HEK293T (cell line): Measurements from ENCODE around the gene LLPH.
A peak's percentile ranks its signal among the peaks of the same experiment; 100 is the strongest.

ENCODE experiments used
- CTCF ChIA-PET: fragments of 350-600 bp; formaldehyde crosslinking; extraction: SDS; loops from one replicate; lab custom pipeline; 2021; ENCODE audit warnings: antibody characterized with exemption, inconsistent platforms; lab: Yijun Ruan, JAX
- POLR2A ChIA-PET: fragments of 350-600 bp; formaldehyde crosslinking; extraction: SDS; loops from one replicate; lab custom pipeline; 2020; ENCODE audit warnings: antibody characterized with exemption, inconsistent platforms; lab: Yijun Ruan, JAX
- DNase-seq: peaks from one replicate; pipeline ENCODE4 v3.0.0; 2012; ENCODE audit warnings: mixed read lengths; ENCODE audit errors: extremely low spot score
- ARNT ChIP-seq: fragments of 450-650 bp; IDR thresholded peaks from 2 replicates; pipeline ENCODE4 v1.6.1; 2017; ENCODE audit warnings: mild to moderate bottlenecking
- BHLHE40 ChIP-seq: fragments of 450-650 bp; IDR thresholded peaks from 2 replicates; pipeline ENCODE4 v1.6.1; 2016; ENCODE audit warnings: mild to moderate bottlenecking, moderate library complexity, borderline replicate concordance
- CTBP1 ChIP-seq: fragments of 450-650 bp; IDR thresholded peaks from 2 replicates; pipeline ENCODE4 v1.6.1; 2016; ENCODE audit warnings: borderline replicate concordance
- ELF4 ChIP-seq: fragments of 450-650 bp; IDR thresholded peaks from 2 replicates; pipeline ENCODE4 v1.6.1; 2017; ENCODE audit warnings: antibody characterized with exemption
- FOXA1 ChIP-seq: fragments of 450-650 bp; IDR thresholded peaks from 2 replicates; pipeline ENCODE4 v1.6.1; 2016; ENCODE audit warnings: mild to moderate bottlenecking
- FOXK2 ChIP-seq: fragments of 450-650 bp; IDR thresholded peaks from 2 replicates; pipeline ENCODE4 v1.6.1; 2016; ENCODE audit warnings: mild to moderate bottlenecking
- FOXM1 ChIP-seq: fragments of 450-650 bp; IDR thresholded peaks from 2 replicates; pipeline ENCODE4 v1.6.1; 2017; ENCODE audit warnings: mild to moderate bottlenecking, borderline replicate concordance
- HDGF ChIP-seq: fragments of 450-650 bp; IDR thresholded peaks from 2 replicates; pipeline ENCODE4 v1.6.1; 2017; ENCODE audit warnings: antibody characterized with exemption, borderline replicate concordance
- L3MBTL2 ChIP-seq: fragments of 450-650 bp; conservative IDR thresholded peaks from 2 replicates; pipeline ENCODE4 v1.6.1; 2016; ENCODE audit warnings: mild to moderate bottlenecking
- LEF1 ChIP-seq: fragments of 450-650 bp; IDR thresholded peaks from 2 replicates; pipeline ENCODE4 v1.6.1; 2017; ENCODE audit warnings: mild to moderate bottlenecking, borderline replicate concordance
- NFRKB ChIP-seq: fragments of 450-650 bp; IDR thresholded peaks from 2 replicates; pipeline ENCODE4 v1.6.1; 2016; ENCODE audit warnings: mild to moderate bottlenecking, moderate library complexity
- PKNOX1 ChIP-seq: fragments of 450-650 bp; IDR thresholded peaks from 2 replicates; pipeline ENCODE4 v1.6.1; 2016
- SP1 ChIP-seq: fragments of 450-650 bp; IDR thresholded peaks from 2 replicates; pipeline ENCODE4 v1.6.1; 2017
- SUZ12 ChIP-seq: fragments of 450-650 bp; IDR thresholded peaks from 2 replicates; pipeline ENCODE4 v1.6.1; 2016; ENCODE audit warnings: mild to moderate bottlenecking
- TARDBP ChIP-seq: fragments of 450-650 bp; IDR thresholded peaks from 2 replicates; pipeline ENCODE4 v1.6.1; 2016
- ZNF384 ChIP-seq: fragments of 450-650 bp; IDR thresholded peaks from 2 replicates; pipeline ENCODE4 v1.6.1; 2016

Gene LLPH

GRCh38 chr12:66132408-66132807 lies 1.9 kb upstream of the LLPH start:
- TF ChIP-seq PKNOX1 (no peak), FOXA1 (no peak), L3MBTL2 (no peak), HDGF (no peak), ARNT (no peak), FOXK2 (no peak), CTBP1 (no peak), NFRKB (no peak), SUZ12 (no peak), LEF1 (no peak), ELF4 (no peak), TARDBP (no peak), SP1 (no peak), FOXM1 (no peak), ZNF384 (no peak), BHLHE40 (no peak)
- POLR2A ChIA-PET = interaction anchor here (1.9 kb wide), 1 partner anchor 37 kb away, joined by 8 read pairs; the partner anchor contains the start of gene TMBIM4
- CTCF ChIA-PET = interaction anchor here (1.3 kb wide), 1 partner anchor 13 kb away, joined by 7 read pairs; no protein-coding TSS in a partner anchor
- no peak for DNase-seq

DNA sequence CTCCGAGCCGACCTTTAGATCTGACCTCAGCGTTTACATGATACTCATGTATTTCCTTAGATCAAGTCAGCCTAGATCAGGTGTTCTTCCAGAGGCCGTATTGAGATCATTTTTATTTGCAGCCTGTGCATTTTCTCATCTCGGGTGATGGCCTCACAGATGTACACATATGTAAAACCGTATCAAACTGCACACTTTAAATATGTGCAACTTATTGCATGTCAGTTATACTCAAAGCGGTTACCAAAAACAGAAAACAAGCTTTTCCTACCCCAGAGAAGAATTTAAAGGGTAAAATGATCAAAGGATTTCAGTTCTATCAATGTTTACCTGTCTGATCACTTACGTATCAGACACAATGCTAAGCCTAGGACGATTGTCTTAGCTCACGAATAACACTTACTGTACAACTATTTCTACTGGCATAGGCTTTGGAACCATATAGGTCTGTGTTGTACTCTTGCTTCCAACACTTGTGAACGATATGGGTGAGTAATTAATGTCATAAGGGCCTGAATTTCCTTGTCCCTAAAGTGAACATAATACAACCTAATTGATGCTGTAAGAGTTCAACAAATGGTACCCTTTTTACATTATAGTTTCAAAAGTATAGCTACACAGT lies 628 bp upstream of the LLPH start:
- no peak for DNase-seq
- TF ChIP-seq FOXM1 = no peak
- TF ChIP-seq FOXA1 = no peak
- no peak for TF ChIP-seq NFRKB
- TF ChIP-seq L3MBTL2 = no peak
- TF ChIP-seq PKNOX1 = no peak
- no peak for TF ChIP-seq ZNF384
- no peak for TF ChIP-seq ARNT
- TF ChIP-seq BHLHE40 = no peak
- TF ChIP-seq TARDBP = no peak
- no peak for TF ChIP-seq FOXK2
- TF ChIP-seq CTBP1 = no peak
- no peak for TF ChIP-seq SP1
- POLR2A ChIA-PET = interaction anchor here (0.8 to 2.3 kb wide), 18 partner anchors 8 to 758 kb away, joined by 3 to 23 read pairs (median 4); partner anchors contain the start of genes HELB, HMGA2 and TMBIM4

DNA sequence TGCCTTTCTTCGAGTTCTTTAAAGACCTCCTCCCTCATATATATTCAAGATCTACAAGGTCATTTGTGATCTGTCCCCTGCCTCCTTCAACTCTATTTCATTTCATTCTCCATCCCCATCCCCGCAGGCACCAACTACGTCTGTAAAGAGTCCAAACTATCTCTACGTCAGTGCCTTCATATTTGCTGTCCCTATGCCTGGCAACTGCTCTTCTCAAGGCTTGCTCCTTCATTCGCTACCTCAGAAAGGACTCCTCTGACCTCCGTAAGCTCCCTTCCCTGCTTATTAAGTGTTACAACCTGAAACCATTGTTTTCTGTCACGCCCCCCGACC lies 650 bp downstream of the LLPH start:
- no peak for TF ChIP-seq CTBP1
- TF ChIP-seq ZNF384 = no peak
- TF ChIP-seq SUZ12 = no peak
- TF ChIP-seq FOXK2 = no peak
- TF ChIP-seq SP1 = no peak
- no peak for TF ChIP-seq FOXM1
- no peak for TF ChIP-seq TARDBP
- TF ChIP-seq LEF1 = no peak
- TF ChIP-seq FOXA1 = no peak
- TF ChIP-seq PKNOX1 = no peak
- TF ChIP-seq HDGF = no peak
- no peak for TF ChIP-seq ELF4
- no peak for TF ChIP-seq NFRKB
- no peak for TF ChIP-seq BHLHE40
- ChIA-PET POLR2A (interaction anchor here (0.8 to 2.3 kb wide), 5 partner anchors 10 to 43 kb away, joined by 3 to 23 read pairs (median 4); partner anchors contain the start of gene TMBIM4), CTCF (no interaction called here)
- peak; percentile 11 for DNase-seq

More for the DNA sequence above, 628 bp upstream of the LLPH start:
- CTCF ChIA-PET = interaction anchor here (0.5 kb wide), 1 partner anchor 16 kb away, joined by 3 read pairs; no protein-coding TSS in a partner anchor

DNA sequence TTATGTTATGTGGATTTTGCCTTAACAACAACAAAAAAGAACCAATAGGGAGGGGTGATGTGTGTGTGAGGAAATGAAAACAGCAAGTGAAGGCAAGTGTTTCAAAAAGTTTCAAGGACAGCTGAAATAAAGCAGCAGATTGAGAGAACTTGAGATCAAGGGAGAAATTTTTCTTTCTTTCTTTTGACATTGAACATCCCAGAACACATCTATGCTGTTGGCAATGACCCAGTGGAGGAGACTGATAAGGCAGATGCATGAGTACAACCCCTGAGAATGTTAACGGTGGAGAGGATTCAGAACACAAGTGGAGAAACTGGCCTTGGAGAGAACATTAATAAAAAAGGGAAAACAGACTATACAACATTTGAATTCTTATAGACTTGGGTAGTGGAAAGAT lies 2.9 kb downstream of the LLPH start:
- no peak for DNase-seq
- ChIA-PET POLR2A (no interaction called here), CTCF (no interaction called here)
- TF ChIP-seq SP1 (no peak), TARDBP (no peak), LEF1 (no peak), CTBP1 (no peak), ARNT (no peak), FOXM1 (no peak)

- TF ChIP-seq NFRKB (no peak), ELF4 (no peak), ZNF384 (no peak), CTBP1 (no peak)
- POLR2A ChIA-PET = interaction anchor here (1.4 kb wide), 1 partner anchor 10 kb away, joined by 8 read pairs; the partner anchor contains the start of gene LLPH
- CTCF ChIA-PET = no interaction called here
- no peak for DNase-seq
Observed at GRCh38 chr12:66120477-66120876, 10.1 kb downstream of the LLPH start.

GRCh38 chr12:66119870-66120241 lies 10.7 kb downstream of the LLPH start:
- TF ChIP-seq PKNOX1 = no peak
- no peak for TF ChIP-seq FOXK2
- no peak for TF ChIP-seq LEF1
- TF ChIP-seq SUZ12 = no peak
- no peak for TF ChIP-seq BHLHE40
- TF ChIP-seq FOXM1 = no peak
- no peak for TF ChIP-seq TARDBP
- no peak for TF ChIP-seq NFRKB
- no peak for TF ChIP-seq ARNT
- TF ChIP-seq L3MBTL2 = no peak
- no peak for TF ChIP-seq ELF4
- TF ChIP-seq CTBP1 = no peak
- no peak for TF ChIP-seq FOXA1
- no peak for TF ChIP-seq ZNF384
- TF ChIP-seq SP1 = no peak
- TF ChIP-seq HDGF = no peak
- ChIA-PET CTCF (no interaction called here), POLR2A (interaction anchor here (1.4 kb wide), 1 partner anchor 11 kb away, joined by 8 read pairs; the partner anchor contains the start of gene LLPH)
- DNase-seq = no peak
